SK-N-SH (cell line): Measurements from ENCODE around the gene ZNF23. TPM values are rescaled to one million over a fixed set of nuclear protein-coding genes. Genes with fewer than 3 reads are reported as not detected.

Source experiments
- CTCF ChIA-PET: fragments of 300-600, 350-600 bp; formaldehyde crosslinking; extraction: SDS; loops from one replicate; lab custom pipeline; 2021; lab: Yijun Ruan, JAX
- POLR2A ChIA-PET: fragments of 350-600 bp; sonication (Branson Sonifier 250); formaldehyde crosslinking; extraction: SDS; loops from one replicate; lab custom pipeline; 2020; ENCODE audit warnings: antibody characterized with exemption, inconsistent platforms; lab: Yijun Ruan, JAX
- DNase-seq: peaks from one replicate; pipeline ENCODE4 v3.0.0; 2012
- H2AFZ ChIP-seq: fragments of 200-600 bp; sonication (generic); 2 replicates; pipeline ENCODE4 v1.8.1; 2016; ENCODE audit warnings: antibody characterized with exemption, mild to moderate bottlenecking, low read depth
- H3F3A ChIP-seq: fragments of 200-600 bp; sonication (generic); replicated peaks from 2 replicates; pipeline ENCODE3; 2016; ENCODE audit warnings: antibody characterized with exemption, mild to moderate bottlenecking; ENCODE audit not compliant: insufficient read depth
- H3K27ac ChIP-seq, 2 experiments: fragments of 200-500 bp in 1 of 2; fragments of 200-600 bp in 1 of 2; sonication (Bioruptor generic) in 1 of 2; sonication (generic), shearing (Covaris generic) in 1 of 2; 2 replicates each; pipeline versions ENCODE4 v1.5.1 to v1.6.1; 2014 to 2016; ENCODE audit warnings: low read depth in 2 of 2, inconsistent platforms in 1 of 2, low read length in 1 of 2, mild to moderate bottlenecking in 1 of 2, mixed read lengths in 1 of 2
- H3K27me3 ChIP-seq: fragments of 200-600 bp; sonication (generic), shearing (Covaris generic); 2 replicates; pipeline ENCODE4 v1.6.1; 2016; ENCODE audit warnings: mixed run types; ENCODE audit not compliant: insufficient read depth
- H3K36me3 ChIP-seq, 2 experiments: fragments of 200-500 bp in 1 of 2; fragments of 200-600 bp in 1 of 2; sonication (Bioruptor generic) in 1 of 2; sonication (generic) in 1 of 2; replicated peaks in 1 of 2; 2 replicates each; pipeline versions ENCODE3 to v1.5.1; 2014 to 2016; ENCODE audit warnings: low read length in 1 of 2, mild to moderate bottlenecking in 1 of 2; ENCODE audit not compliant: insufficient read depth in 2 of 2, control insufficient read depth in 1 of 2
- H3K4me1 ChIP-seq, 2 experiments: fragments of 200-500 bp in 1 of 2; fragments of 200-600 bp in 1 of 2; sonication (Bioruptor generic) in 1 of 2; sonication (generic), shearing (Covaris generic) in 1 of 2; 2 replicates each; pipeline versions ENCODE4 v1.5.1 to v1.6.1; 2014 to 2016; ENCODE audit warnings: low read depth in 1 of 2, low read length in 1 of 2, mixed run types in 1 of 2; ENCODE audit not compliant: insufficient read depth in 2 of 2, control insufficient read depth in 1 of 2
- H3K4me2 ChIP-seq: fragments of 200-600 bp; sonication (generic), shearing (Covaris generic); 2 replicates; pipeline ENCODE4 v1.6.1; 2017; ENCODE audit warnings: mixed run types
- H3K4me3 ChIP-seq, 2 experiments: fragments of 200-500 bp in 1 of 2; fragments of 200-600 bp in 1 of 2; sonication (Bioruptor generic) in 1 of 2; sonication (generic), shearing (Covaris generic) in 1 of 2; 2 replicates each; pipeline versions ENCODE4 v1.5.1 to v1.8.1; 2014 to 2016; ENCODE audit warnings: low read depth in 2 of 2, inconsistent platforms in 1 of 2, low read length in 1 of 2, mild to moderate bottlenecking in 1 of 2, mixed read lengths in 1 of 2, moderate library complexity in 1 of 2
- H3K79me2 ChIP-seq: fragments of 200-600 bp; sonication (generic); 2 replicates; pipeline ENCODE4 v1.8.1; 2017; ENCODE audit warnings: mild to moderate bottlenecking; ENCODE audit not compliant: insufficient read depth
- H3K9ac ChIP-seq: fragments of 200-600 bp; sonication (generic); 2 replicates; pipeline ENCODE4 v1.6.1; 2017; ENCODE audit warnings: mixed run types
- H3K9me2 ChIP-seq: fragments of 200-600 bp; sonication (generic); 2 replicates; pipeline ENCODE4 v1.6.1; 2017; ENCODE audit warnings: mixed run types
- H3K9me3 ChIP-seq: fragments of 200-600 bp; sonication (generic); 2 replicates; pipeline ENCODE4 v1.6.1; 2017; ENCODE audit warnings: mixed run types, mild to moderate bottlenecking, moderate library complexity
- H4K20me1 ChIP-seq: fragments of 200-600 bp; sonication (generic); 2 replicates; pipeline ENCODE4 v1.6.1; 2017; ENCODE audit warnings: mild to moderate bottlenecking, mixed run types; ENCODE audit not compliant: insufficient read depth
- ELF1 ChIP-seq: IDR thresholded peaks from 2 replicates; pipeline ENCODE4 v1.4.0; 2012
- EP300 ChIP-seq, 2 experiments: IDR thresholded peaks; 2 replicates each; pipeline versions ENCODE4 v1.4.0 to v1.6.1; 2012; ENCODE audit warnings: borderline replicate concordance in 1 of 2, low read depth in 1 of 2, low read length in 1 of 2
- EZH2phosphoT487 ChIP-seq: fragments of 200-600 bp; sonication (generic); IDR thresholded peaks from 2 replicates; pipeline ENCODE4 v1.6.1; 2017; ENCODE audit warnings: low read depth, mixed run types, mild to moderate bottlenecking, antibody characterized with exemption, moderate library complexity, borderline replicate concordance
- JUND ChIP-seq: IDR thresholded peaks from 2 replicates; pipeline ENCODE4 v1.4.0; 2012
- MEF2A ChIP-seq: IDR thresholded peaks from 2 replicates; pipeline ENCODE4 v1.4.0; 2012; ENCODE audit warnings: low read depth, borderline replicate concordance
- MXI1 ChIP-seq: IDR thresholded peaks from 2 replicates; pipeline ENCODE4 v1.6.1; 2012; ENCODE audit warnings: mild to moderate bottlenecking, low read depth, low read length, improper control_type of control experiment
- NFIC ChIP-seq: IDR thresholded peaks from 2 replicates; pipeline ENCODE4 v1.4.0; 2012; ENCODE audit warnings: borderline replicate concordance
- NRF1 ChIP-seq: IDR thresholded peaks from 2 replicates; pipeline ENCODE4 v1.6.1; 2012; ENCODE audit warnings: low read depth, mild to moderate bottlenecking, low read length
- RCOR1 ChIP-seq: fragments of 150-350 bp; IDR thresholded peaks from 2 replicates; pipeline ENCODE4 v1.6.1; 2017; ENCODE audit warnings: antibody characterized with exemption, low read length
- TAF1 ChIP-seq: IDR thresholded peaks from 2 replicates; pipeline ENCODE4 v1.6.1; 2012; ENCODE audit warnings: low read depth, mild to moderate bottlenecking, low read length, moderate library complexity, borderline replicate concordance
- TEAD4 ChIP-seq: IDR thresholded peaks from 2 replicates; pipeline ENCODE4 v1.4.0; 2012; ENCODE audit warnings: mild to moderate bottlenecking, borderline replicate concordance; ENCODE audit not compliant: insufficient read depth
- YY1 ChIP-seq: IDR thresholded peaks from 2 replicates; pipeline ENCODE4 v1.4.0; 2012; ENCODE audit warnings: low read depth, mild to moderate bottlenecking
- WGBS: methylation state at CpG from one replicate; pipeline ENCODE4 v1.1.6; 2017; ENCODE audit warnings: low lambda C conversion rate; 5-methylcytosine and 5-hydroxymethylcytosine counted together
- polyA plus RNA-seq, 3 experiments: library from polyadenylated mRNA; depleted of rRNA; stranded (reverse); fragments of >200 nt; gene quantifications; 2 replicates each; pipeline ENCODE4 v1.2.3, GENCODE V29; 2012
- TF ChIP-seq, protein P1 (sequence below): fragments of 200-600 bp; sonication (generic); IDR thresholded peaks from 2 replicates; pipeline ENCODE4 v1.6.1; 2017; ENCODE audit warnings: antibody characterized with exemption, mild to moderate bottlenecking, moderate library complexity
- TF ChIP-seq, protein P2 (sequence below): IDR thresholded peaks from 2 replicates; pipeline ENCODE4 v1.4.0; 2012; ENCODE audit warnings: low read depth, borderline replicate concordance
- TF ChIP-seq, protein P3 (sequence below): IDR thresholded peaks from 2 replicates; pipeline ENCODE4 v1.4.0; 2012; ENCODE audit warnings: low read depth
- TF ChIP-seq, protein P4 (sequence below): fragments of 150-350 bp; IDR thresholded peaks from 2 replicates; pipeline ENCODE4 v1.6.1; 2017; ENCODE audit warnings: antibody characterized with exemption, low read length, low read depth, borderline replicate concordance
- TF ChIP-seq, protein P5 (sequence below): fragments of 150-350 bp; IDR thresholded peaks from 2 replicates; pipeline ENCODE4 v1.6.1; 2016; ENCODE audit warnings: mild to moderate bottlenecking, low read depth, low read length

The ZNF23 gene
- polyA plus RNA-seq, 1 of the 3 experiments (the other 2 are of a cell fraction): 7.3 TPM

DNA sequence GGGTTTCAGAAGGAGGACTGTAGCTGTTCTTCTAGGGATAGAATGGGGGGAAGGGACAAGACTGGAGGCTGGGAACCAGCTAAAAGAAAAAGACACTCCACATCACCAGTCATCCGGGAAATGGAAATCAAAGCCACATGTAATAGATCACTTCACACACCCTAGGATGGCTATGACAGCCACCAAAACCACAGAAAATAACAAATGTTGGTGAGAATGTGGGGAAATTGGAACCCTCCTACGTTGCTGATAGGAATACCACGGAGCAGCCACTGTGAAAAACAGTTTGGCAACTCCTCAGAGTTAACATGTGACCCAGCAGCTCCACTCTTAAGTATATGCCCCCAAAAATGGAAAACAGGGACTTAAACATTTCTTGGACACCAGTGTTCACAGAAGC is 22.5 kb downstream of the ZNF23 start:
- Histone ChIP-seq H3K79me2 (no peaks in the 10 kb centered on the region), H3K9me3 (no peaks in the 10 kb centered on the region), H3K9me2 (no peaks in the 10 kb centered on the region), H3K4me1 (no peaks in the 10 kb centered on the region), H3K4me2 (no peak overlapping the region), H3K36me3 (no peaks in the 10 kb centered on the region), H3K27ac (no peak overlapping the region), H4K20me1 (no peaks in the 10 kb centered on the region), H3K27me3 (peaks cover 8% of the 10 kb centered on the region; the same call in 1 of the 2 replicates), H3K4me3 (no peak overlapping the region), H3F3A (no peaks in the 10 kb centered on the region), H2AFZ (no peak overlapping the region), H3K9ac (no peak overlapping the region)
- no peak for DNase-seq
- TF ChIP-seq NRF1 (no peak), MXI1 (no peak), NFIC (no peak), ELF1 (no peak), TAF1 (no peak), MEF2A (no peak), EZH2phosphoT487 (no peak), EP300 (IDR thresholded peaks at IDR 0.05; ENCODE audit: borderline replicate concordance in 1 of 2, low read depth in 1 of 2, low read length in 1 of 2) (no peak), JUND (no peak), TEAD4 (no peak), RCOR1 (no peak), YY1 (no peak)
- TF ChIP-seq, protein P1, sequence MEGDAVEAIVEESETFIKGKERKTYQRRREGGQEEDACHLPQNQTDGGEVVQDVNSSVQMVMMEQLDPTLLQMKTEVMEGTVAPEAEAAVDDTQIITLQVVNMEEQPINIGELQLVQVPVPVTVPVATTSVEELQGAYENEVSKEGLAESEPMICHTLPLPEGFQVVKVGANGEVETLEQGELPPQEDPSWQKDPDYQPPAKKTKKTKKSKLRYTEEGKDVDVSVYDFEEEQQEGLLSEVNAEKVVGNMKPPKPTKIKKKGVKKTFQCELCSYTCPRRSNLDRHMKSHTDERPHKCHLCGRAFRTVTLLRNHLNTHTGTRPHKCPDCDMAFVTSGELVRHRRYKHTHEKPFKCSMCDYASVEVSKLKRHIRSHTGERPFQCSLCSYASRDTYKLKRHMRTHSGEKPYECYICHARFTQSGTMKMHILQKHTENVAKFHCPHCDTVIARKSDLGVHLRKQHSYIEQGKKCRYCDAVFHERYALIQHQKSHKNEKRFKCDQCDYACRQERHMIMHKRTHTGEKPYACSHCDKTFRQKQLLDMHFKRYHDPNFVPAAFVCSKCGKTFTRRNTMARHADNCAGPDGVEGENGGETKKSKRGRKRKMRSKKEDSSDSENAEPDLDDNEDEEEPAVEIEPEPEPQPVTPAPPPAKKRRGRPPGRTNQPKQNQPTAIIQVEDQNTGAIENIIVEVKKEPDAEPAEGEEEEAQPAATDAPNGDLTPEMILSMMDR: no peak
- TF ChIP-seq, protein P2, sequence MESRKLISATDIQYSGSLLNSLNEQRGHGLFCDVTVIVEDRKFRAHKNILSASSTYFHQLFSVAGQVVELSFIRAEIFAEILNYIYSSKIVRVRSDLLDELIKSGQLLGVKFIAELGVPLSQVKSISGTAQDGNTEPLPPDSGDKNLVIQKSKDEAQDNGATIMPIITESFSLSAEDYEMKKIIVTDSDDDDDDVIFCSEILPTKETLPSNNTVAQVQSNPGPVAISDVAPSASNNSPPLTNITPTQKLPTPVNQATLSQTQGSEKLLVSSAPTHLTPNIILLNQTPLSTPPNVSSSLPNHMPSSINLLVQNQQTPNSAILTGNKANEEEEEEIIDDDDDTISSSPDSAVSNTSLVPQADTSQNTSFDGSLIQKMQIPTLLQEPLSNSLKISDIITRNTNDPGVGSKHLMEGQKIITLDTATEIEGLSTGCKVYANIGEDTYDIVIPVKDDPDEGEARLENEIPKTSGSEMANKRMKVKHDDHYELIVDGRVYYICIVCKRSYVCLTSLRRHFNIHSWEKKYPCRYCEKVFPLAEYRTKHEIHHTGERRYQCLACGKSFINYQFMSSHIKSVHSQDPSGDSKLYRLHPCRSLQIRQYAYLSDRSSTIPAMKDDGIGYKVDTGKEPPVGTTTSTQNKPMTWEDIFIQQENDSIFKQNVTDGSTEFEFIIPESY: no peak
- TF ChIP-seq, protein P3, sequence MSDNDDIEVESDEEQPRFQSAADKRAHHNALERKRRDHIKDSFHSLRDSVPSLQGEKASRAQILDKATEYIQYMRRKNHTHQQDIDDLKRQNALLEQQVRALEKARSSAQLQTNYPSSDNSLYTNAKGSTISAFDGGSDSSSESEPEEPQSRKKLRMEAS: no peak
- TF ChIP-seq, protein P4, sequence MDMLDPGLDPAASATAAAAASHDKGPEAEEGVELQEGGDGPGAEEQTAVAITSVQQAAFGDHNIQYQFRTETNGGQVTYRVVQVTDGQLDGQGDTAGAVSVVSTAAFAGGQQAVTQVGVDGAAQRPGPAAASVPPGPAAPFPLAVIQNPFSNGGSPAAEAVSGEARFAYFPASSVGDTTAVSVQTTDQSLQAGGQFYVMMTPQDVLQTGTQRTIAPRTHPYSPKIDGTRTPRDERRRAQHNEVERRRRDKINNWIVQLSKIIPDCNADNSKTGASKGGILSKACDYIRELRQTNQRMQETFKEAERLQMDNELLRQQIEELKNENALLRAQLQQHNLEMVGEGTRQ: no peak
- TF ChIP-seq, protein P5, sequence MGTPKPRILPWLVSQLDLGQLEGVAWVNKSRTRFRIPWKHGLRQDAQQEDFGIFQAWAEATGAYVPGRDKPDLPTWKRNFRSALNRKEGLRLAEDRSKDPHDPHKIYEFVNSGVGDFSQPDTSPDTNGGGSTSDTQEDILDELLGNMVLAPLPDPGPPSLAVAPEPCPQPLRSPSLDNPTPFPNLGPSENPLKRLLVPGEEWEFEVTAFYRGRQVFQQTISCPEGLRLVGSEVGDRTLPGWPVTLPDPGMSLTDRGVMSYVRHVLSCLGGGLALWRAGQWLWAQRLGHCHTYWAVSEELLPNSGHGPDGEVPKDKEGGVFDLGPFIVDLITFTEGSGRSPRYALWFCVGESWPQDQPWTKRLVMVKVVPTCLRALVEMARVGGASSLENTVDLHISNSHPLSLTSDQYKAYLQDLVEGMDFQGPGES: no peak
- WGBS: 3% methylated on average over 3 of the region's 3 CpGs
- ChIA-PET CTCF (interaction anchor here (0.6 to 4.7 kb wide), 3 partner anchors 27 to 172 kb away, joined by 3 to 22 read pairs (median 6); no protein-coding TSS in a partner anchor), POLR2A (no interaction called here)
